PC-3 (cell line): ENCODE results near the gene UBAC1. TPM values are rescaled to one million over a fixed set of nuclear protein-coding genes. Genes with fewer than 3 reads are reported as not detected.

ENCODE experiments used
- ATAC-seq: fragments of 200-7000 bp; cut with Tn5 transposase; 2 replicates; pipeline ENCODE4 v1.9.1; 2020; ENCODE audit warnings: mild to moderate bottlenecking, moderate library complexity
- BruUV-seq: library from RNA; stranded (reverse); fragments of 400-500 nt; replicated peaks from 2 replicates; lab custom pipeline; 2021; lab: Mats Ljungman, UMichigan
- CTCF ChIA-PET: fragments of 300-600 bp; sonication (Branson Sonifier 250); formaldehyde crosslinking; loops from one replicate; lab custom pipeline; 2022; ENCODE audit warnings: antibody characterized with exemption; lab: Charles Lee
- POLR2A ChIA-PET: fragments of 300-600 bp; sonication (Branson Sonifier 250); formaldehyde crosslinking; loops from one replicate; lab custom pipeline; 2022; ENCODE audit warnings: antibody characterized with exemption; ENCODE audit not compliant: unreplicated experiment; lab: Charles Lee
- DNase-seq: peaks from one replicate; pipeline ENCODE4 v3.0.0-alpha.2; 2015
- H2AFZ ChIP-seq: fragments of 300-600 bp; sonication (generic); 2 replicates; pipeline ENCODE4 v1.6.0; 2016; ENCODE audit warnings: antibody characterized with exemption, low read length
- H3F3A ChIP-seq: fragments of 300-600 bp; sonication (generic); one replicate; pipeline ENCODE4 v1.6.0; 2017; ENCODE audit warnings: antibody characterized with exemption, low read length, control low read depth, mild to moderate bottlenecking; ENCODE audit not compliant: unreplicated experiment
- H3K27ac ChIP-seq: fragments of 300-600 bp; sonication (generic); 2 replicates; pipeline ENCODE4 v1.5.1; 2016; ENCODE audit warnings: mild to moderate bottlenecking, low read length
- H3K27me3 ChIP-seq: fragments of 300-600 bp; sonication (generic); 2 replicates; pipeline ENCODE4 v1.6.1; 2016; ENCODE audit warnings: low read length, mixed read lengths
- H3K36me3 ChIP-seq: fragments of 300-600 bp; sonication (generic); 2 replicates; pipeline ENCODE4 v1.6.1; 2016; ENCODE audit warnings: low read depth, mixed run types, low read length, mixed read lengths
- H3K4me1 ChIP-seq: fragments of 300-600 bp; sonication (generic); 2 replicates; pipeline ENCODE4 v1.5.1; 2016; ENCODE audit warnings: low read length; ENCODE audit not compliant: insufficient read depth
- H3K4me2 ChIP-seq: fragments of 300-600 bp; sonication (generic); 2 replicates; pipeline ENCODE4 v1.6.0; 2016; ENCODE audit warnings: low read length
- H3K4me3 ChIP-seq: fragments of 300-600 bp; sonication (generic); 2 replicates; pipeline ENCODE4 v1.5.1; 2016; ENCODE audit warnings: mild to moderate bottlenecking, low read length, mixed read lengths
- H3K79me2 ChIP-seq: fragments of 300-600 bp; sonication (generic); 2 replicates; pipeline ENCODE4 v1.6.1; 2017; ENCODE audit warnings: low read length, mixed read lengths
- H3K9ac ChIP-seq: fragments of 300-600 bp; sonication (generic); 2 replicates; pipeline ENCODE4 v1.6.0; 2016; ENCODE audit warnings: mild to moderate bottlenecking, low read length
- H3K9me2 ChIP-seq: fragments of 300-600 bp; sonication (generic); replicated peaks from 2 replicates; pipeline ENCODE4 v1.6.1; 2016; ENCODE audit warnings: mixed run types, low read length, mixed read lengths
- H3K9me3 ChIP-seq: fragments of 300-600 bp; sonication (generic); 2 replicates; pipeline ENCODE4 v1.6.1; 2016; ENCODE audit warnings: low read length, mixed read lengths
- H4K20me1 ChIP-seq: fragments of 300-600 bp; sonication (generic); 2 replicates; pipeline ENCODE4 v1.6.1; 2016; ENCODE audit warnings: low read length, mixed read lengths
- EZH2 ChIP-seq: fragments of 300-600 bp; sonication (generic); IDR thresholded peaks from one replicate; pipeline ENCODE4 v1.6.1; 2017; ENCODE audit warnings: antibody characterized with exemption, mild to moderate bottlenecking, low read length; ENCODE audit not compliant: unreplicated experiment
- EZH2phosphoT487 ChIP-seq: fragments of 300-600 bp; sonication (generic); IDR thresholded peaks from 2 replicates; pipeline ENCODE4 v1.6.1; 2018; ENCODE audit warnings: mild to moderate bottlenecking, antibody characterized with exemption, low read length, borderline replicate concordance
- intact Hi-C: fragments of 100-400 bp; cut with micrococcal nuclease; formaldehyde crosslinking; loops from 2 replicates; pipeline ENCODE4 v1.9.0; 2023
- total RNA-seq: library from RNA; depleted of rRNA; stranded (reverse); fragments of >200 nt; gene quantifications from 2 replicates; pipeline ENCODE4 v1.2.3, GENCODE V29; 2014
- TF ChIP-seq, protein P1 (sequence below): fragments of 300-600 bp; sonication (generic); conservative IDR thresholded peaks from 2 replicates; pipeline ENCODE4 v1.5.1; 2017; ENCODE audit warnings: antibody characterized with exemption, low read depth, mild to moderate bottlenecking, low read length

UBAC1 gene
- total RNA-seq, 1 experiment from 2014 or later = 77.3 TPM

DNA sequence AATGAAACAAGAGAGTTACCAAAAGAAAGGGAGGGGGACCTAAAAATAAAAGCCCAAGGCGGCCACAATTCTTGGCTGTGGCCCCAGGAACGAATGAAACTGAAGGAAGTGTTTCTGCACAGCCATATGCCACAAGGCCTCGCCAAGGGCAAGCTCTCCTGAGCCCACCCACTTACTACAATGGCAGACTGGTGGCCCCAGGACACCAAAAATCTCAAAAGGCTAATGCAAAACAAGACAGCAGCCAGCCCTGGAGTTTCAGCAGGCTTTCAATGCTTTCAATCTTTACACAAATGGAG, 57.9 kb downstream of the UBAC1 start:
- TF ChIP-seq EZH2 (no peak), EZH2phosphoT487 (no peak)
- TF ChIP-seq, protein P1, sequence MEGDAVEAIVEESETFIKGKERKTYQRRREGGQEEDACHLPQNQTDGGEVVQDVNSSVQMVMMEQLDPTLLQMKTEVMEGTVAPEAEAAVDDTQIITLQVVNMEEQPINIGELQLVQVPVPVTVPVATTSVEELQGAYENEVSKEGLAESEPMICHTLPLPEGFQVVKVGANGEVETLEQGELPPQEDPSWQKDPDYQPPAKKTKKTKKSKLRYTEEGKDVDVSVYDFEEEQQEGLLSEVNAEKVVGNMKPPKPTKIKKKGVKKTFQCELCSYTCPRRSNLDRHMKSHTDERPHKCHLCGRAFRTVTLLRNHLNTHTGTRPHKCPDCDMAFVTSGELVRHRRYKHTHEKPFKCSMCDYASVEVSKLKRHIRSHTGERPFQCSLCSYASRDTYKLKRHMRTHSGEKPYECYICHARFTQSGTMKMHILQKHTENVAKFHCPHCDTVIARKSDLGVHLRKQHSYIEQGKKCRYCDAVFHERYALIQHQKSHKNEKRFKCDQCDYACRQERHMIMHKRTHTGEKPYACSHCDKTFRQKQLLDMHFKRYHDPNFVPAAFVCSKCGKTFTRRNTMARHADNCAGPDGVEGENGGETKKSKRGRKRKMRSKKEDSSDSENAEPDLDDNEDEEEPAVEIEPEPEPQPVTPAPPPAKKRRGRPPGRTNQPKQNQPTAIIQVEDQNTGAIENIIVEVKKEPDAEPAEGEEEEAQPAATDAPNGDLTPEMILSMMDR = no peak
- H3K36me3 ChIP-seq = no peaks in the 10 kb centered on the region
- peaks cover 9% of the 10 kb centered on the region for H3F3A ChIP-seq
- intact Hi-C loops = no loop called here
- H3K4me1 ChIP-seq = peaks cover 19% of the 10 kb centered on the region
- H2AFZ ChIP-seq = no peak overlapping the region
- no peak overlapping the region for H3K9ac ChIP-seq
- BruUV-seq = no TSS peak
- H3K79me2 ChIP-seq = peaks cover 87% of the 10 kb centered on the region
- ChIA-PET CTCF (no interaction called here), POLR2A (no interaction called here)
- 0 out of 2 replicates have a peak, but pooled peaks cover 9% of the 10 kb centered on the region for H4K20me1 ChIP-seq
- H3K9me3 ChIP-seq = no peaks in the 10 kb centered on the region
- no peak for ATAC-seq
- H3K4me2 ChIP-seq = no peak overlapping the region
- no peak overlapping the region for H3K4me3 ChIP-seq
- H3K9me2 ChIP-seq = no peaks in the 10 kb centered on the region
- H3K27me3 ChIP-seq = no peaks in the 10 kb centered on the region
- no peak overlapping the region for H3K27ac ChIP-seq
- DNase-seq = no peak

DNA sequence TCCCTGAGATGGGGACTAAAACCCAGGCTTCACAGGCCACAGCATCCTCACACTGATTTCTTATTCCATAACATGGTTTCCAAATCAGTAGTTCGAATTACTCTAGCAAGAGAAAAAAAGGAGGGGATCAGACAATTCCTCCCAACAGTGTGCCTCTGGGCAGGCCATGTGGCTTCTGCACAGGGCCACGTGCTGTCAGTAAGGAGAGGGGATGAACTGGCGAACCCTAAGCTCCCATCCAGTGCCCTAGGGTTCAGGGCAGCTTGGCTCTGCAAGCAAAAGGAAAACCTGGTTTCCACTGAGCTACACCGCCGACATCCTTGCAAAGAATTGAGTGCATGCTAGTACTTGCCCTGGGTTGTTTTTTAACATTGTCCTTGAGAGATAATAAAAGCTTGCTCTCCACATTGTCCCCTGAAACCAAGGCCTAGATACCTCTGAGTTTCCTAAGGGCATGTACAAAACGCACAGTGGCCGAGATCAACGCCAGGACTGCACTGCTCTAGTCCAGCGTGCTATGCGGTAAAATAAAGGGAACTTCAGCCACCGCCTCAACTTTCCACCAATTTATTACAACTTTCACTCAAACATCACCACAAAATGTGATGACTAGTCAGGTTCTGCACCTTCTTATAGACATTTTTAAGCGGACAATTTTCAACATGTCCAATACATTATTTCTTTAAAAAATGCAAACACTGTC, 58.4 kb downstream of the UBAC1 start:
- DNase-seq = no peak
- Histone ChIP-seq H3K4me1 (peaks cover 16% of the 10 kb centered on the region), H3K9ac (no peak overlapping the region), H3K27me3 (no peaks in the 10 kb centered on the region), H3K27ac (no peak overlapping the region), H3K4me3 (no peak overlapping the region), H3K9me2 (no peaks in the 10 kb centered on the region), H2AFZ (no peak overlapping the region), H3F3A (peaks cover 9% of the 10 kb centered on the region), H4K20me1 (0 out of 2 replicates have a peak, but pooled peaks cover 9% of the 10 kb centered on the region), H3K9me3 (no peaks in the 10 kb centered on the region), H3K4me2 (no peak overlapping the region), H3K79me2 (peaks cover 87% of the 10 kb centered on the region), H3K36me3 (no peaks in the 10 kb centered on the region)
- TF ChIP-seq EZH2phosphoT487 (no peak), EZH2 (no peak)
- TF ChIP-seq, protein P1 = no peak
- ChIA-PET POLR2A (no interaction called here), CTCF (no interaction called here)
- no TSS peak for BruUV-seq
- intact Hi-C loops = no loop called here
- ATAC-seq = no peak

DNA sequence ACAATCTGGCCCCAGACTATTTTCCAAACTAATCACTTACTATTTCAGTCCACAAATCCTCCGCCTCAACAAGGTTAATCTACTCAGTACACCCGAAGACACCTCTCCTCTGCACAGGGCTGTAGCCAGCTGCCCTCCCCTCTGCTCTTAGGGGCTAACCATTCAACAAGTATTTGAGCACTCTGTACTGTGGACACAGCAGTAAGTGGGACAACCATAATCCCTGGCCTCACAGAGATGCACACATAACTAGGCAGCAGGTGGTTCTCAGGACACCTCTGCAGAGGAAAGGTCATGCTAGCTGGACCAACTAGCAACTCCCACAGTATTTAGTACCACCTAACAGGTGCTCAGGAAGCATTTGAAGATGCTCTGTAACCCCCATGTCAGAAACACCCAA, 59.3 kb downstream of the UBAC1 start:
- H4K20me1 ChIP-seq = 0 out of 2 replicates have a peak, but pooled peaks cover 16% of the 10 kb centered on the region

More for the DNA sequence above, 59.3 kb downstream of the UBAC1 start:
- TF ChIP-seq EZH2phosphoT487 = no peak
- no peak for ATAC-seq
- ChIA-PET POLR2A (no interaction called here), CTCF (no interaction called here)
- no peak overlapping the region for H3K4me3 ChIP-seq
- H3K36me3 ChIP-seq = no peaks in the 10 kb centered on the region
- H3K27ac ChIP-seq = no peak overlapping the region
- no peak overlapping the region for H2AFZ ChIP-seq
- DNase-seq = no peak
- H3K27me3 ChIP-seq = no peaks in the 10 kb centered on the region
- H3K9ac ChIP-seq = no peak overlapping the region
- peaks cover 97% of the 10 kb centered on the region for H3K79me2 ChIP-seq
- H3K4me1 ChIP-seq = peaks cover 16% of the 10 kb centered on the region
- BruUV-seq = no TSS peak
- H3K9me3 ChIP-seq = no peaks in the 10 kb centered on the region
- intact Hi-C loops = no loop called here
- H3K9me2 ChIP-seq = no peaks in the 10 kb centered on the region
- H3K4me2 ChIP-seq = no peak overlapping the region
- H3F3A ChIP-seq = peaks cover 9% of the 10 kb centered on the region
